HG02571 (cell line): ENCODE results near the gene PLEKHG7.
A peak's percentile ranks its signal among the peaks of the same experiment; 100 is the strongest.
"Not testable (repeated sequence)": the region's sequence is repeated elsewhere in the genome, so short reads cannot be mapped to it uniquely, and the experiment has no call there.

Experiments used
- ATAC-seq: cut with Tn5 transposase; IDR thresholded peaks from one replicate; pipeline ENCODE4 v1.9.1; 2021; ENCODE audit warnings: mild to moderate bottlenecking, moderate library complexity; ENCODE audit not compliant: unreplicated experiment

The PLEKHG7 gene

GRCh38 chr12:92745856-92746550 is 43.2 kb downstream of the PLEKHG7 start:
- ATAC-seq = no peak

- no peak for ATAC-seq
Observed at GRCh38 chr12:92747151-92747550, 44.4 kb downstream of the PLEKHG7 start.

- ATAC-seq = not testable (repeated sequence)
Observed at GRCh38 chr12:92749691-92750090, 46.9 kb downstream of the PLEKHG7 start.

GRCh38 chr12:92753976-92754885 is 51.4 kb downstream of the PLEKHG7 start:
- ATAC-seq = no peak

GRCh38 chr12:92756898-92757596 is 54.3 kb downstream of the PLEKHG7 start:
- ATAC-seq = no peak

GRCh38 chr12:92757597-92758121 is 54.9 kb downstream of the PLEKHG7 start:
- no peak for ATAC-seq

GRCh38 chr12:92759634-92760268 is 57.0 kb downstream of the PLEKHG7 start:
- no peak for ATAC-seq

GRCh38 chr12:92762773-92763172 is 60.0 kb downstream of the PLEKHG7 start:
- ATAC-seq = no peak

GRCh38 chr12:92764831-92765230 is 62.0 kb downstream of the PLEKHG7 start:
- ATAC-seq = no peak

- ATAC-seq = no peak
Observed at GRCh38 chr12:92765871-92766270, 63.1 kb downstream of the PLEKHG7 start.

GRCh38 chr12:92769124-92769901 is 66.5 kb downstream of the PLEKHG7 start:
- ATAC-seq = peak; percentile 73

- ATAC-seq = no peak
Observed at GRCh38 chr12:92771001-92771400, 68.2 kb downstream of the PLEKHG7 start.

GRCh38 chr12:92775416-92775815 is 72.6 kb downstream of the PLEKHG7 start:
- ATAC-seq = no peak

- no peak for ATAC-seq
Observed at GRCh38 chr12:92778525-92778924, 75.7 kb downstream of the PLEKHG7 start.

GRCh38 chr12:92779902-92780301 is 77.1 kb downstream of the PLEKHG7 start:
- no peak for ATAC-seq

- no peak for ATAC-seq
Observed at GRCh38 chr12:92784356-92784755, 81.6 kb downstream of the PLEKHG7 start.

- ATAC-seq = peak; percentile 94
Observed at GRCh38 chr12:92784797-92785562, 82.2 kb downstream of the PLEKHG7 start.

GRCh38 chr12:92785563-92785950 is 82.8 kb downstream of the PLEKHG7 start:
- no peak for ATAC-seq

GRCh38 chr12:92786045-92786444 is 83.3 kb downstream of the PLEKHG7 start:
- ATAC-seq = no peak
